ENCODE data around the gene ATP11C. TPM values are rescaled to one million over a fixed set of nuclear protein-coding genes. Genes with fewer than 3 reads are reported as not detected.

The ATP11C gene
- total and polyA plus RNA-seq, 3 experiments from 2014 or later, result 7.3 to 17.0 (median 15.7) TPM

GRCh38 chrX:139914421-139914820 lies 18.4 kb downstream of the ATP11C start:
- Histone ChIP-seq H3K36me3 (ENCODE audit: insufficient read depth, low read length) (no peaks in the 10 kb centered on the region), H3K9me3 (ENCODE audit: low read length) (no peaks in the 10 kb centered on the region), H3K4me1 (ENCODE audit: insufficient read depth, low read length) (no peaks in the 10 kb centered on the region), H3K4me3 (ENCODE audit: low read length) (no peak overlapping the region), H3K27me3 (ENCODE audit: insufficient read depth, low read length, poor library complexity, severe bottlenecking) (no peaks in the 10 kb centered on the region), H3K27ac (ENCODE audit: low read depth, low read length) (no peak overlapping the region)
- peaks cover 0 to 5% (median 3%) of the 10 kb centered on the region in 3 donors for H3K36me3 Mint-ChIP-seq
- CTCF ChIA-PET, result no interaction called here
- H3K4me1 Mint-ChIP-seq, result peaks cover 9 to 40% (median 28%) of the 10 kb centered on the region in 3 donors
- no peak overlapping the region for H3K4me3 Mint-ChIP-seq
- no peak overlapping the region for H3K27ac Mint-ChIP-seq
- H3K9me3 Mint-ChIP-seq, result no peaks in the 10 kb centered on the region
- peaks cover 0 to 2% of the 10 kb centered on the region in 2 donors for H3K27me3 Mint-ChIP-seq
- no peak for DNase-seq
- POLR2A ChIA-PET, result no interaction called here

GRCh38 chrX:139909712-139910111 lies 23.1 kb downstream of the ATP11C start:
- Histone ChIP-seq H3K36me3 (ENCODE audit: insufficient read depth, low read length) (no peaks in the 10 kb centered on the region), H3K27me3 (ENCODE audit: insufficient read depth, low read length, poor library complexity, severe bottlenecking) (no peaks in the 10 kb centered on the region), H3K27ac (ENCODE audit: low read depth, low read length) (no peak overlapping the region), H3K4me3 (ENCODE audit: low read length) (no peak overlapping the region), H3K4me1 (ENCODE audit: insufficient read depth, low read length) (no peaks in the 10 kb centered on the region), H3K9me3 (ENCODE audit: low read length) (no peaks in the 10 kb centered on the region)
- POLR2A ChIA-PET, result no interaction called here
- DNase-seq, result no peak
- Mint-ChIP-seq H3K4me1 (peaks cover 15 to 50% (median 30%) of the 10 kb centered on the region in 3 donors), H3K4me3 (no peak overlapping the region), H3K36me3 (peaks cover 0 to 4% (median 3%) of the 10 kb centered on the region in 3 donors), H3K27ac (no peak overlapping the region), H3K27me3 (peaks cover 0 to 2% of the 10 kb centered on the region in 2 donors), H3K9me3 (no peaks in the 10 kb centered on the region)
- CTCF ChIA-PET, result no interaction called here

- H3K4me3 ChIP-seq (ENCODE audit: low read length), result no peak overlapping the region
- H3K27me3 ChIP-seq (ENCODE audit: insufficient read depth, low read length, poor library complexity, severe bottlenecking), result no peaks in the 10 kb centered on the region
- no peak overlapping the region for H3K27ac ChIP-seq (ENCODE audit: low read depth, low read length)
- no peak for DNase-seq
- Mint-ChIP-seq H3K36me3 (no peaks in the 10 kb centered on the region), H3K27me3 (peaks cover 0 to 2% of the 10 kb centered on the region in 2 donors), H3K4me3 (no peak overlapping the region), H3K4me1 (peaks cover 15 to 53% (median 30%) of the 10 kb centered on the region in 3 donors), H3K27ac (peak overlapping the region in 2 of 8 donors; percentile 17 to 30), H3K9me3 (no peaks in the 10 kb centered on the region)
- ChIA-PET CTCF (no interaction called here), POLR2A (interaction anchor here (0.7 kb wide), 1 partner anchor 15 kb away, joined by 3 read pairs; no protein-coding TSS in a partner anchor)
- no peaks in the 10 kb centered on the region for H3K36me3 ChIP-seq (ENCODE audit: insufficient read depth, low read length)
- H3K4me1 ChIP-seq (ENCODE audit: insufficient read depth, low read length), result no peaks in the 10 kb centered on the region
- H3K9me3 ChIP-seq (ENCODE audit: low read length), result no peaks in the 10 kb centered on the region
These were observed 25.8 kb downstream of the ATP11C start for GRCh38 chrX:139907078-139907477.

GRCh38 chrX:139905743-139906142 lies 27.1 kb downstream of the ATP11C start:
- CTCF ChIA-PET, result no interaction called here
- H3K9me3 ChIP-seq (ENCODE audit: low read length), result no peaks in the 10 kb centered on the region
- peak overlapping the region in 1 of 8 donors; percentile 48 for H3K27ac Mint-ChIP-seq
- H3K4me1 ChIP-seq (ENCODE audit: insufficient read depth, low read length), result no peaks in the 10 kb centered on the region
- H3K27ac ChIP-seq (ENCODE audit: low read depth, low read length), result no peak overlapping the region
- no peak overlapping the region for H3K4me3 ChIP-seq (ENCODE audit: low read length)
- POLR2A ChIA-PET, result no interaction called here
- peak in 1 of 5 donors; percentile 2 for DNase-seq
- H3K27me3 ChIP-seq (ENCODE audit: insufficient read depth, low read length, poor library complexity, severe bottlenecking), result no peaks in the 10 kb centered on the region
- H3K36me3 Mint-ChIP-seq, result no peaks in the 10 kb centered on the region
- no peak overlapping the region for H3K4me3 Mint-ChIP-seq
- H3K4me1 Mint-ChIP-seq, result peaks cover 12 to 52% (median 21%) of the 10 kb centered on the region in 3 donors
- no peaks in the 10 kb centered on the region for H3K9me3 Mint-ChIP-seq
- no peaks in the 10 kb centered on the region for H3K36me3 ChIP-seq (ENCODE audit: insufficient read depth, low read length)
- H3K27me3 Mint-ChIP-seq, result no peaks in the 10 kb centered on the region

GRCh38 chrX:139905051-139905450 lies 27.8 kb downstream of the ATP11C start:
- Mint-ChIP-seq H3K4me3 (no peak overlapping the region), H3K36me3 (no peaks in the 10 kb centered on the region), H3K4me1 (peaks cover 12 to 51% (median 17%) of the 10 kb centered on the region in 3 donors), H3K27ac (no peak overlapping the region), H3K27me3 (no peaks in the 10 kb centered on the region), H3K9me3 (no peaks in the 10 kb centered on the region)
- Histone ChIP-seq H3K4me1 (ENCODE audit: insufficient read depth, low read length) (no peaks in the 10 kb centered on the region), H3K27me3 (ENCODE audit: insufficient read depth, low read length, poor library complexity, severe bottlenecking) (no peaks in the 10 kb centered on the region), H3K4me3 (ENCODE audit: low read length) (no peak overlapping the region), H3K36me3 (ENCODE audit: insufficient read depth, low read length) (no peaks in the 10 kb centered on the region), H3K27ac (ENCODE audit: low read depth, low read length) (no peak overlapping the region), H3K9me3 (ENCODE audit: low read length) (no peaks in the 10 kb centered on the region)
- POLR2A ChIA-PET, result no interaction called here
- CTCF ChIA-PET, result interaction anchor here (0.7 kb wide), 1 partner anchor 13 kb away, joined by 4 read pairs; no protein-coding TSS in a partner anchor
- DNase-seq, result no peak

GRCh38 chrX:139903210-139903609 lies 29.6 kb downstream of the ATP11C start:
- no peak overlapping the region for H3K4me3 Mint-ChIP-seq

GRCh38 chrX:139902559-139902958 lies 30.3 kb downstream of the ATP11C start:
- Histone ChIP-seq H3K4me3 (ENCODE audit: low read length) (no peak overlapping the region), H3K27ac (ENCODE audit: low read depth, low read length) (no peak overlapping the region), H3K27me3 (ENCODE audit: insufficient read depth, low read length, poor library complexity, severe bottlenecking) (no peaks in the 10 kb centered on the region), H3K36me3 (ENCODE audit: insufficient read depth, low read length) (no peaks in the 10 kb centered on the region), H3K9me3 (ENCODE audit: low read length) (no peaks in the 10 kb centered on the region), H3K4me1 (ENCODE audit: insufficient read depth, low read length) (no peaks in the 10 kb centered on the region)
- ChIA-PET CTCF (no interaction called here), POLR2A (no interaction called here)
- H3K27ac Mint-ChIP-seq, result no peak overlapping the region
- H3K36me3 Mint-ChIP-seq, result peaks cover 0 to 5% (median 0%) of the 10 kb centered on the region in 3 donors
- H3K4me3 Mint-ChIP-seq, result no peak overlapping the region
- peaks cover 7 to 45% (median 8%) of the 10 kb centered on the region in 3 donors for H3K4me1 Mint-ChIP-seq
- no peak for DNase-seq
- H3K27me3 Mint-ChIP-seq, result no peaks in the 10 kb centered on the region
- H3K9me3 Mint-ChIP-seq, result no peaks in the 10 kb centered on the region

More at GRCh38 chrX:139903210-139903609, 29.6 kb downstream of the ATP11C start:
- Mint-ChIP-seq H3K4me1 (peaks cover 8 to 44% (median 9%) of the 10 kb centered on the region in 3 donors), H3K27me3 (no peaks in the 10 kb centered on the region), H3K36me3 (peaks cover 0 to under 1% (median 0%) of the 10 kb centered on the region in 3 donors), H3K27ac (no peak overlapping the region), H3K9me3 (no peaks in the 10 kb centered on the region)
- POLR2A ChIA-PET, result no interaction called here
- H3K36me3 ChIP-seq (ENCODE audit: insufficient read depth, low read length), result no peaks in the 10 kb centered on the region
- H3K4me1 ChIP-seq (ENCODE audit: insufficient read depth, low read length), result no peaks in the 10 kb centered on the region
- DNase-seq, result no peak
- no peaks in the 10 kb centered on the region for H3K9me3 ChIP-seq (ENCODE audit: low read length)
- H3K27me3 ChIP-seq (ENCODE audit: insufficient read depth, low read length, poor library complexity, severe bottlenecking), result no peaks in the 10 kb centered on the region
- no peak overlapping the region for H3K4me3 ChIP-seq (ENCODE audit: low read length)
- no peak overlapping the region for H3K27ac ChIP-seq (ENCODE audit: low read depth, low read length)
- CTCF ChIA-PET, result no interaction called here

- H3K4me3 ChIP-seq (ENCODE audit: low read length), result no peak overlapping the region
- H3K4me3 Mint-ChIP-seq, result no peak overlapping the region
- H3K36me3 ChIP-seq (ENCODE audit: insufficient read depth, low read length), result no peaks in the 10 kb centered on the region
- peaks cover 0 to 7% (median 2%) of the 10 kb centered on the region in 3 donors for H3K36me3 Mint-ChIP-seq
- no peak overlapping the region for H3K27ac ChIP-seq (ENCODE audit: low read depth, low read length)
- H3K27ac Mint-ChIP-seq, result peak overlapping the region in 1 of 8 donors; percentile 23
- peaks cover 0 to 2% of the 10 kb centered on the region in 2 donors for H3K27me3 Mint-ChIP-seq
- no peaks in the 10 kb centered on the region for H3K4me1 ChIP-seq (ENCODE audit: insufficient read depth, low read length)
- POLR2A ChIA-PET, result no interaction called here
- CTCF ChIA-PET, result no interaction called here
- H3K9me3 ChIP-seq (ENCODE audit: low read length), result no peaks in the 10 kb centered on the region
- peaks cover 4 to 33% (median 5%) of the 10 kb centered on the region in 3 donors for H3K4me1 Mint-ChIP-seq
- no peaks in the 10 kb centered on the region for H3K27me3 ChIP-seq (ENCODE audit: insufficient read depth, low read length, poor library complexity, severe bottlenecking)
- no peaks in the 10 kb centered on the region for H3K9me3 Mint-ChIP-seq
- DNase-seq, result no peak
These were observed 34.5 kb downstream of the ATP11C start for GRCh38 chrX:139898334-139898733.

Measured in CD8-positive, alpha-beta memory T cell (primary cell).